Peyer's patch (tissue), 4 donors: Measurements from ENCODE around the gene PRPS1. TPM values are rescaled to one million over a fixed set of nuclear protein-coding genes. Genes with fewer than 3 reads are reported as not detected.
"Not testable (repeated sequence)": the region's sequence is repeated elsewhere in the genome, so short reads cannot be mapped to it uniquely, and the experiment has no call there.

Experiments used
- DNase-seq, 3 donors: peaks; one replicate each; pipeline ENCODE4 v3.0.0-alpha.2; 2017 to 2019
- H3K27ac ChIP-seq, 4 donors: fragments of 200-600 bp; sonication (generic); one replicate each; pipeline ENCODE4 v1.5.1; 2016 to 2019
- H3K27me3 ChIP-seq, 2 donors: fragments of 200-600 bp; sonication (generic); one replicate each; pipeline ENCODE4 v1.5.1; 2019
- H3K36me3 ChIP-seq, 3 donors: fragments of 200-600 bp; sonication (generic); one replicate each; pipeline ENCODE4 v1.5.1; 2016 to 2019
- H3K4me1 ChIP-seq, 4 donors: fragments of 200-600 bp; sonication (generic); one replicate each; pipeline ENCODE4 v1.5.1; 2016 to 2019
- H3K4me3 ChIP-seq, 4 donors: fragments of 200-600 bp; sonication (generic); 1 replicate in 3 of 4; 2 replicates in 1 of 4; pipeline ENCODE4 v1.5.1; 2016 to 2019; ENCODE audit warnings: mild to moderate bottlenecking in 1 of 4
- H3K9me3 ChIP-seq, 4 donors: fragments of 200-600 bp; sonication (generic); one replicate each; pipeline ENCODE4 v1.5.1; 2016 to 2019; ENCODE audit warnings: mild to moderate bottlenecking in 1 of 4
- POLR2A ChIP-seq, 2 donors: fragments of 450-650 bp; IDR thresholded peaks; one replicate each; pipeline ENCODE4 v1.5.1; 2017; ENCODE audit warnings: antibody characterized with exemption in 2 of 2, mild to moderate bottlenecking in 2 of 2, moderate library complexity in 2 of 2
- total RNA-seq, 4 donors: library from RNA; depleted of rRNA; stranded (reverse); fragments of >200 nt; gene quantifications; one replicate each; pipeline ENCODE4 v1.1.0, GENCODE V29; 2016
- TF ChIP-seq, protein P1 (sequence below), 6 experiments: fragments of 450-650 bp in 4 of 6; fragments of 200-600 bp in 2 of 6; sonication (generic) in 1 of 6; IDR thresholded peaks; one replicate each; pipeline ENCODE4 v1.5.1; 2017 to 2019; ENCODE audit warnings: antibody characterized with exemption in 6 of 6, mild to moderate bottlenecking in 3 of 6, moderate library complexity in 1 of 6

PRPS1 gene
- total RNA-seq, 4 donors from 2014 or later, result 2.6 to 43.7 (median 9.3) TPM

DNA sequence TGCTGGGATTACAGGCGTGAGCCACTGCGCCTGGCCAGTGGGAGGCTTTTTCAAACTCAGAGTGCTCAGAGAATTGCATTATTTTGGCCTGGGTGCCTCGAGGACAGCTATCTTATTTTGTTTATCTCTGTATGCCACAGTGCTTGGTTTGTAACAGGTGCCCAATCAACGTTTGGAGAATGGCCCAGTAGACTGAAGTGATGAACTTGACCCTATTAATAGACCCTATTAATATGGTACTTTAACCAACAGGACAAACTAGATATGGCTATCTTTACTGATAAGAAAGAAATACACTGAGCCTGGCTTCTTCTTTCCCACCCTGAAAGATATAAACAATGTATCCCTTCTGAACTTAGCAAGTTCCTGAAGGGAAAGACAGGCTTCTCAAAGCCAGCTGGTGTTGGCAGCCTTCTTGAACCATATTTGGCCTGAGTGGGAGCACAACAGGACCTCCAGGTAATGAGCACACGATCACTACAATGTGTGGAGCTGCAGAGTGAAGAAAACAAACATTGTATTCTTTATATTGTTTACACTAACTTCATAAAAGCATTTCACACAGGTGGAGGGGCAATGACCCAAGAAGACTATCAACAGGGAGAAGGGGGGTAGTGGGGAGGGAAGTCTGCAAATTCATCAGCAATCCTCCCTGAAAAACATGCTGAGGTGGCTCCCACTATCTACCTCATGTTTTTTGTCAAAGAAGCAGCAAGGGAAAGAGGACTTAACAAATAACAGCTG is 41.7 kb downstream of the PRPS1 start:
- H3K4me3 ChIP-seq, result no peak overlapping the region
- H3K36me3 ChIP-seq, result no peaks in the 10 kb centered on the region
- no peaks in the 10 kb centered on the region for H3K27me3 ChIP-seq
- H3K4me1 ChIP-seq, result peaks cover 0 to 8% (median 0%) of the 10 kb centered on the region in 4 donors
- TF ChIP-seq, protein P1, sequence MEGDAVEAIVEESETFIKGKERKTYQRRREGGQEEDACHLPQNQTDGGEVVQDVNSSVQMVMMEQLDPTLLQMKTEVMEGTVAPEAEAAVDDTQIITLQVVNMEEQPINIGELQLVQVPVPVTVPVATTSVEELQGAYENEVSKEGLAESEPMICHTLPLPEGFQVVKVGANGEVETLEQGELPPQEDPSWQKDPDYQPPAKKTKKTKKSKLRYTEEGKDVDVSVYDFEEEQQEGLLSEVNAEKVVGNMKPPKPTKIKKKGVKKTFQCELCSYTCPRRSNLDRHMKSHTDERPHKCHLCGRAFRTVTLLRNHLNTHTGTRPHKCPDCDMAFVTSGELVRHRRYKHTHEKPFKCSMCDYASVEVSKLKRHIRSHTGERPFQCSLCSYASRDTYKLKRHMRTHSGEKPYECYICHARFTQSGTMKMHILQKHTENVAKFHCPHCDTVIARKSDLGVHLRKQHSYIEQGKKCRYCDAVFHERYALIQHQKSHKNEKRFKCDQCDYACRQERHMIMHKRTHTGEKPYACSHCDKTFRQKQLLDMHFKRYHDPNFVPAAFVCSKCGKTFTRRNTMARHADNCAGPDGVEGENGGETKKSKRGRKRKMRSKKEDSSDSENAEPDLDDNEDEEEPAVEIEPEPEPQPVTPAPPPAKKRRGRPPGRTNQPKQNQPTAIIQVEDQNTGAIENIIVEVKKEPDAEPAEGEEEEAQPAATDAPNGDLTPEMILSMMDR (IDR thresholded peaks at IDR 0.05), result no peak
- no peak for DNase-seq
- H3K27ac ChIP-seq, result no peak overlapping the region
- H3K9me3 ChIP-seq, result no peaks in the 10 kb centered on the region

DNA sequence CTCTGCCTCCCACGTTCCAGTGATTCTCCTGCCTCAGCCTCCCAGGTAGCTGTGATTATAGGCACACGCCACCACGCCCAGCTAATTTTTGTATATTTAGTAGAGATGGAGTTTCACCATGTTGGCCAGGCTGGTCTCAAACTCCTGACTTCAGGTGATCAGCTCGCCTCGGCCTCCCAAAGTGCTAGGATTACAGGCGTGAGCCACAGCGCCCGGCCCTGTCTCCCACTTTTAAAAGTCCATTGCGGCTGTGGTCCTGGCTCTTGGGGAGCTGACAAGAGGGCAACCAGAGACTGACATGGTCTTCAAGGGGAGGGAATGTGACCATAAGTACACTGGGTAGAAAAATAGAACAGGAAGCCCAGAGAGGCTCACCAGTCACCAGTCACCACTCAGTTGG is 42.9 kb downstream of the PRPS1 start:
- H3K27me3 ChIP-seq, DNase-seq, H3K36me3 ChIP-seq, H3K4me3 ChIP-seq, H3K4me1 ChIP-seq, H3K27ac ChIP-seq, H3K9me3 ChIP-seq: not testable (repeated sequence)

DNA sequence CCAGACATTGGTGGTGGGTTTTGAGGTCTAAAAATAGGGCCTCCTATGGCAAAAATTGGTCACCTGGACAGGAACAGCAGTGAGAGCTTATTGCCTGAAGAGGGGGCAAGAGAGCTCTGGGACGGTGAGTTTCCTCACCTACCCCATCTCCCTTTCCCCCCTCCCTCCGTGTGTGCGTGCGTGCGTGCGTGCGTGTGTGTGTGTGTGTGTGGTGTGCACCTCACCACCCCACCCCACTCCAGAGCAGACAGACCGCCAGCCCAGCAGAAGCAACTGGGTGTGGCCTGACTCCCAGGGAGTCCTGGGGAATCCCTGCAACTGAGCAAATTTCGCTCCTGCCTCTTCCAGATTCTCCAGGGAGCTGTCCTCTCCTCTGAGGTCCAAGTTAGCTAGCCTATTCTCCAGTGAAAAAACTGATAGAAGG is 44.7 kb downstream of the PRPS1 start:
- TF ChIP-seq POLR2A (IDR thresholded peaks at IDR 0.05), result peak in 1 of 2 donors; percentile 47
- TF ChIP-seq, protein P1 (IDR thresholded peaks at IDR 0.05), result peak; percentile 51 to 84 (median 74)
- Histone ChIP-seq H3K4me3 (peak overlapping the region in 1 of 4 donors; percentile 2), H3K4me1 (peaks cover 0 to 16% (median 2%) of the 10 kb centered on the region in 4 donors)

DNA sequence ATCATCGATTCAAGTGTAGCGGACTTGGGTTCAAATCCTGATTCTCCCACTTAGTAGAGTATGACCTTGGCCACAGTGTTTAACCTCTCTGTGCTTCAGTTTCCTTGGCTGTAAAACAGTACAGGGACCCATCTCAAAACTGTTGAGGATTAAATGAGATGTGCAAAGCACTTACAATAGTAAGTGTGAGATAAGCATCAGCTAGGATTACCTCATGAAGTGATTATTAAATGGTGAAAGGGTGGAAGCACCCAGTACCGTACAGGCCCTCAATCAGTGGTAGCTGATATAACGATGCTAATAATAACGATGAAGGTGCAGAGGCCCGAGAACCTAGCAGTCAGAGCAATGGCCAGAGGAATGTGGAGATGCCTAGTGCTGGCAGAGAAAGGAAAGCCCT is 45.1 kb downstream of the PRPS1 start:
- Histone ChIP-seq H3K36me3 (no peaks in the 10 kb centered on the region), H3K4me1 (peaks cover 0 to 20% (median 2%) of the 10 kb centered on the region in 4 donors), H3K27me3 (no peaks in the 10 kb centered on the region), H3K4me3 (peak overlapping the region in 2 of 4 donors; percentile 2 to 35), H3K9me3 (no peaks in the 10 kb centered on the region), H3K27ac (peak overlapping the region; percentile 90 to 98 (median 92))
- TF ChIP-seq, protein P1 (IDR thresholded peaks at IDR 0.05), result no peak
- no peak for TF ChIP-seq POLR2A (IDR thresholded peaks at IDR 0.05)
- DNase-seq, result no peak

More for the DNA sequence above, 44.7 kb downstream of the PRPS1 start:
- peak overlapping the region; percentile 90 to 98 (median 92) for H3K27ac ChIP-seq
- no peaks in the 10 kb centered on the region for H3K9me3 ChIP-seq
- DNase-seq, result peak; percentile 81 to 94 (median 86)
- no peaks in the 10 kb centered on the region for H3K27me3 ChIP-seq
- no peaks in the 10 kb centered on the region for H3K36me3 ChIP-seq

DNA sequence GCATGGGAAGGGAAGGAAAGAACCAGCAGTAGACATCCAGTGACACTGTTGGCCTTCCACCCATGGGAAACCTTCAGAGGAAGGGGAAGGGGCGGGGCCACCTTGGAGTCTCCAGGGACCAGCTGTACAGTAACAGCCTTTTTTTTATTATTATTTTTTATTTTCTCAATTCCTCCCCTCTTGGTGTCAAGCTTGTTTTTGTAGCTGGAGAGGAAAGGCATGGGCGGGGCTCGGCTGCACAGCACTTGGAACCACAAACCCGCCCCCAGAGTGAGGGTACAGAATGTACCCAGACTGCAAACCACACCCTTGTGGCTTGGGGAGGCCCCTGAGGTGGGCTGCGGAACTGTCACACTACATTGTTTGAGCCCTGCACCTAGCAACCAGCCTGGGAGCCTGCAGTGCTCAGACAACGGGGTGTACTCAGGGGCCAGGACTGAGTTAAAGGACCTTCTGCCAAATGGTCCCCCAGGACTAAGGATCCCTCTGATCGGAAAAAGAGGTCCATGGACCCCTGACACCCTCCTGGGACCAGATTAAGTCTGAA is 45.7 kb downstream of the PRPS1 start:
- peak overlapping the region; percentile 15 to 35 (median 28) for H3K4me3 ChIP-seq
- DNase-seq, result peak; percentile 71 to 97 (median 95)
- TF ChIP-seq, protein P1 (IDR thresholded peaks at IDR 0.05), result peak in 3 of 6 experiments; percentile 10 to 24 (median 24)
- peak in 1 of 2 donors; percentile 23 for TF ChIP-seq POLR2A (IDR thresholded peaks at IDR 0.05)
- H3K27me3 ChIP-seq, result no peaks in the 10 kb centered on the region
- peak overlapping the region; percentile 91 to 98 (median 94) for H3K27ac ChIP-seq
- peaks cover 0 to 21% (median 2%) of the 10 kb centered on the region in 4 donors for H3K4me1 ChIP-seq
- H3K9me3 ChIP-seq, result no peaks in the 10 kb centered on the region
- no peaks in the 10 kb centered on the region for H3K36me3 ChIP-seq
